SU-DHL-6 (cell line): Measurements from ENCODE around the gene PDIA5.

ENCODE experiments used
- H2AFZ ChIP-seq: fragments of 200-600 bp; sonication (generic); 2 replicates; pipeline ENCODE4 v1.6.1; 2014; ENCODE audit warnings: low read depth, mild to moderate bottlenecking, moderate library complexity, mixed read lengths, antibody characterized with exemption, low read length; ENCODE audit not compliant: severe bottlenecking
- H3F3A ChIP-seq: fragments of 200-600 bp; shearing (Covaris generic); 2 replicates; pipeline ENCODE4 v1.6.0; 2016; ENCODE audit warnings: antibody characterized with exemption, mild to moderate bottlenecking; ENCODE audit not compliant: insufficient read depth
- H3K27ac ChIP-seq: fragments of 200-600 bp; sonication (generic); 2 replicates; pipeline ENCODE4 v1.5.1; 2016; ENCODE audit warnings: low read depth, mild to moderate bottlenecking, low read length, moderate library complexity, mixed read lengths
- H3K27me3 ChIP-seq: fragments of 200-600 bp; sonication (generic), shearing (Covaris generic); 2 replicates; pipeline ENCODE4 v1.6.0; 2014; ENCODE audit warnings: mild to moderate bottlenecking, low read length
- H3K36me3 ChIP-seq: fragments of 200-600 bp; sonication (generic); 2 replicates; pipeline ENCODE4 v1.6.1; 2014; ENCODE audit warnings: mild to moderate bottlenecking, low read length, mixed read lengths
- H3K4me2 ChIP-seq: fragments of 300-600, 200-600 bp; shearing (Covaris generic), sonication (generic); 2 replicates; pipeline ENCODE4 v1.6.0; 2014; ENCODE audit warnings: low read length, low read depth, mild to moderate bottlenecking; ENCODE audit not compliant: poor library complexity, severe bottlenecking
- H3K4me3 ChIP-seq: fragments of 200-600 bp; sonication (generic); 2 replicates; pipeline ENCODE4 v1.5.1; 2014; ENCODE audit warnings: antibody characterized with exemption, low read length, mild to moderate bottlenecking, mixed read lengths; ENCODE audit not compliant: insufficient read depth, poor library complexity, severe bottlenecking
- H3K79me2 ChIP-seq: fragments of 200-600 bp; sonication (generic); 2 replicates; pipeline ENCODE4 v1.6.1; 2014; ENCODE audit warnings: mild to moderate bottlenecking, low read length, moderate library complexity; ENCODE audit not compliant: insufficient read depth
- H3K9ac ChIP-seq: fragments of 200-600 bp; sonication (generic); 2 replicates; pipeline ENCODE4 v1.7.0; 2014; ENCODE audit warnings: mild to moderate bottlenecking, low read length
- H3K9me2 ChIP-seq: fragments of 200-600 bp; sonication (generic); replicated peaks from 2 replicates; pipeline ENCODE4 v1.6.1; 2014; ENCODE audit warnings: low read length; ENCODE audit not compliant: insufficient read depth
- H3K9me3 ChIP-seq: fragments of 200-600 bp; sonication (generic); 2 replicates; pipeline ENCODE4 v1.6.1; 2014; ENCODE audit warnings: low read length, mixed read lengths; ENCODE audit not compliant: insufficient read depth
- H4K20me1 ChIP-seq: fragments of 200-600 bp; sonication (generic); 2 replicates; pipeline ENCODE4 v1.6.1; 2014; ENCODE audit warnings: low read depth, mild to moderate bottlenecking, antibody characterized with exemption, low read length, moderate library complexity, mixed read lengths
- CTCF ChIP-seq: fragments of 200-600 bp; sonication (generic); IDR thresholded peaks from one replicate; pipeline ENCODE4 v1.5.1; 2017; ENCODE audit warnings: antibody characterized with exemption, mild to moderate bottlenecking, low read length, moderate library complexity; ENCODE audit not compliant: insufficient read depth, poor library complexity, severe bottlenecking
- EZH2phosphoT487 ChIP-seq: fragments of 200-600 bp; sonication (generic), shearing (Covaris generic); conservative IDR thresholded peaks from 2 replicates; pipeline ENCODE4 v1.6.1; 2018; ENCODE audit warnings: mild to moderate bottlenecking, antibody characterized with exemption, low read length, moderate library complexity, mixed read lengths

PDIA5 gene

GRCh38 chr3:123031051-123031450 lies 35.8 kb upstream of the PDIA5 start:
- Histone ChIP-seq H3K27me3 (peaks cover 4% of the 10 kb centered on the region; the same call in 1 of the 2 replicates), H3K4me2 (no peak overlapping the region), H2AFZ (no peak overlapping the region), H3K27ac (no peak overlapping the region), H3K9me3 (no peaks in the 10 kb centered on the region), H3K36me3 (no peaks in the 10 kb centered on the region), H3K4me3 (no peak overlapping the region), H3K9ac (no peak overlapping the region), H3K79me2 (no peaks in the 10 kb centered on the region), H3F3A (no peaks in the 10 kb centered on the region), H4K20me1 (no peaks in the 10 kb centered on the region), H3K9me2 (no peaks in the 10 kb centered on the region)
- no peak for TF ChIP-seq EZH2phosphoT487
- no peak for TF ChIP-seq CTCF

GRCh38 chr3:123032057-123032456 lies 34.8 kb upstream of the PDIA5 start:
- Histone ChIP-seq H2AFZ (no peak overlapping the region), H3K9me2 (no peaks in the 10 kb centered on the region), H3K9ac (no peak overlapping the region), H3K4me3 (no peak overlapping the region), H3K36me3 (no peaks in the 10 kb centered on the region), H3K4me2 (no peak overlapping the region), H3K9me3 (no peaks in the 10 kb centered on the region), H3K27ac (no peak overlapping the region), H3K27me3 (peaks cover 4% of the 10 kb centered on the region; the same call in 1 of the 2 replicates), H4K20me1 (no peaks in the 10 kb centered on the region), H3K79me2 (no peaks in the 10 kb centered on the region), H3F3A (no peaks in the 10 kb centered on the region)
- TF ChIP-seq EZH2phosphoT487 (no peak), CTCF (no peak)

GRCh38 chr3:123034120-123034519 lies 32.7 kb upstream of the PDIA5 start:
- no peak for TF ChIP-seq EZH2phosphoT487
- TF ChIP-seq CTCF: no peak
- Histone ChIP-seq H3K27ac (no peak overlapping the region), H3K79me2 (no peaks in the 10 kb centered on the region), H4K20me1 (no peaks in the 10 kb centered on the region), H2AFZ (no peak overlapping the region), H3K9ac (no peak overlapping the region), H3F3A (no peaks in the 10 kb centered on the region), H3K36me3 (no peaks in the 10 kb centered on the region), H3K27me3 (no peaks in the 10 kb centered on the region), H3K4me2 (no peak overlapping the region), H3K4me3 (no peak overlapping the region), H3K9me2 (no peaks in the 10 kb centered on the region), H3K9me3 (no peaks in the 10 kb centered on the region)

GRCh38 chr3:123034996-123035395 lies 31.8 kb upstream of the PDIA5 start:
- no peaks in the 10 kb centered on the region for H3K27me3 ChIP-seq
- no peak overlapping the region for H3K4me2 ChIP-seq
- no peaks in the 10 kb centered on the region for H3K9me3 ChIP-seq
- no peaks in the 10 kb centered on the region for H3K9me2 ChIP-seq
- H3K27ac ChIP-seq: no peak overlapping the region
- no peak overlapping the region for H2AFZ ChIP-seq
- H4K20me1 ChIP-seq: no peaks in the 10 kb centered on the region
- no peaks in the 10 kb centered on the region for H3F3A ChIP-seq
- H3K9ac ChIP-seq: no peak overlapping the region
- H3K36me3 ChIP-seq: no peaks in the 10 kb centered on the region
- no peak overlapping the region for H3K4me3 ChIP-seq
- H3K79me2 ChIP-seq: no peaks in the 10 kb centered on the region
- no peak for TF ChIP-seq EZH2phosphoT487
- no peak for TF ChIP-seq CTCF
